ENCODE data around the gene C1orf226.

- TF ChIP-seq CEBPB (IDR thresholded peaks at IDR 0.05; ENCODE audit: low read depth, low read length) (no peak), SP2 (IDR thresholded peaks at IDR 0.05; ENCODE audit: low read length) (no peak), POLR2A (IDR thresholded peaks at IDR 0.05; ENCODE audit: control extremely low read depth in 1 of 2, low read depth in 2 of 2, low read length in 2 of 2) (no peak), SUZ12 (IDR thresholded peaks at IDR 0.05; ENCODE audit: low read length) (no peak), HDAC6 (IDR thresholded peaks at IDR 0.05; ENCODE audit: low read depth, low read length) (no peak), POLR2AphosphoS5 (IDR thresholded peaks at IDR 0.05; ENCODE audit: low read depth, low read length) (no peak), RFX5 (IDR thresholded peaks at IDR 0.05; ENCODE audit: borderline replicate concordance, low read depth, low read length) (no peak), EZH2 (IDR thresholded peaks at IDR 0.05; ENCODE audit: low read depth, low read length, severe bottlenecking) (no peak), RAD21 (IDR thresholded peaks at IDR 0.05 in 1 of 2, conservative IDR thresholded peaks at IDR 0.05 in 1 of 2; ENCODE audit: low read depth in 2 of 2, low read length in 2 of 2) (no peak), EP300 (IDR thresholded peaks at IDR 0.05; ENCODE audit: borderline replicate concordance in 1 of 2, low read depth in 2 of 2, low read length in 2 of 2) (no peak), SP1 (IDR thresholded peaks at IDR 0.05; ENCODE audit: low read depth, low read length) (no peak), MAX (IDR thresholded peaks at IDR 0.05) (no peak), BRCA1 (IDR thresholded peaks at IDR 0.05; ENCODE audit: low read depth, low read length) (no peak)
- TF ChIP-seq, protein P1, sequence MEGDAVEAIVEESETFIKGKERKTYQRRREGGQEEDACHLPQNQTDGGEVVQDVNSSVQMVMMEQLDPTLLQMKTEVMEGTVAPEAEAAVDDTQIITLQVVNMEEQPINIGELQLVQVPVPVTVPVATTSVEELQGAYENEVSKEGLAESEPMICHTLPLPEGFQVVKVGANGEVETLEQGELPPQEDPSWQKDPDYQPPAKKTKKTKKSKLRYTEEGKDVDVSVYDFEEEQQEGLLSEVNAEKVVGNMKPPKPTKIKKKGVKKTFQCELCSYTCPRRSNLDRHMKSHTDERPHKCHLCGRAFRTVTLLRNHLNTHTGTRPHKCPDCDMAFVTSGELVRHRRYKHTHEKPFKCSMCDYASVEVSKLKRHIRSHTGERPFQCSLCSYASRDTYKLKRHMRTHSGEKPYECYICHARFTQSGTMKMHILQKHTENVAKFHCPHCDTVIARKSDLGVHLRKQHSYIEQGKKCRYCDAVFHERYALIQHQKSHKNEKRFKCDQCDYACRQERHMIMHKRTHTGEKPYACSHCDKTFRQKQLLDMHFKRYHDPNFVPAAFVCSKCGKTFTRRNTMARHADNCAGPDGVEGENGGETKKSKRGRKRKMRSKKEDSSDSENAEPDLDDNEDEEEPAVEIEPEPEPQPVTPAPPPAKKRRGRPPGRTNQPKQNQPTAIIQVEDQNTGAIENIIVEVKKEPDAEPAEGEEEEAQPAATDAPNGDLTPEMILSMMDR (IDR thresholded peaks at IDR 0.05; ENCODE audit: control extremely low read depth in 1 of 3, insufficient read depth in 1 of 3, low read depth in 1 of 3, low read length in 3 of 3): no peak
Observed at GRCh38 chr1:162384601-162385279, 3.2 kb downstream of the C1orf226 start.

Data from H1 (cell line).